Neural cell (in vitro differentiated cells): ENCODE data around the gene HELZ. TPM values are rescaled to one million over a fixed set of nuclear protein-coding genes. Genes with fewer than 3 reads are reported as not detected.

Source experiments
- H2AFZ ChIP-seq: fragments of 200-600, 300-800 bp; sonication (generic), shearing (Covaris generic); 2 replicates; pipeline ENCODE4 v1.6.0; 2014; ENCODE audit warnings: low read depth, mild to moderate bottlenecking, antibody characterized with exemption, low read length, moderate library complexity
- H3F3A ChIP-seq: fragments of 200-600 bp; shearing (Covaris generic); 2 replicates; pipeline ENCODE4 v1.6.1; 2016; ENCODE audit warnings: mild to moderate bottlenecking, moderate library complexity, mixed read lengths, antibody characterized with exemption, low read length; ENCODE audit not compliant: insufficient read depth, poor library complexity, severe bottlenecking
- H3K27ac ChIP-seq: fragments of 200-600, 300-800 bp; sonication (generic), shearing (Covaris generic); 2 replicates; pipeline ENCODE4 v1.5.1; 2014; ENCODE audit warnings: mild to moderate bottlenecking, low read length, moderate library complexity
- H3K27me3 ChIP-seq: fragments of 300-800, 200-600 bp; sonication (generic), shearing (Covaris generic); 2 replicates; pipeline ENCODE4 v1.6.0; 2014; ENCODE audit warnings: mild to moderate bottlenecking, low read depth, low read length, moderate library complexity; ENCODE audit not compliant: insufficient read depth
- H3K36me3 ChIP-seq: fragments of 300-800, 200-600 bp; sonication (generic), shearing (Covaris generic); 2 replicates; pipeline ENCODE4 v1.5.1; 2014; ENCODE audit warnings: mild to moderate bottlenecking, antibody characterized with exemption, low read length, moderate library complexity; ENCODE audit not compliant: insufficient read depth
- H3K4me2 ChIP-seq: fragments of 300-800, 200-600 bp; sonication (generic), shearing (Covaris generic); 2 replicates; pipeline ENCODE4 v1.6.0; 2014; ENCODE audit warnings: mild to moderate bottlenecking, low read length
- H3K4me3 ChIP-seq: fragments of 300-800, 200-600 bp; sonication (generic), shearing (Covaris generic); 2 replicates; pipeline ENCODE4 v1.5.1; 2014; ENCODE audit warnings: mild to moderate bottlenecking, low read length, moderate library complexity
- H3K79me2 ChIP-seq: fragments of 200-600 bp; shearing (Covaris generic); replicated peaks from 2 replicates; pipeline ENCODE4 v1.6.0; 2014; ENCODE audit warnings: mild to moderate bottlenecking, low read length, moderate library complexity; ENCODE audit not compliant: insufficient read depth
- H3K9ac ChIP-seq: fragments of 300-800, 200-600 bp; sonication (generic), shearing (Covaris generic); 2 replicates; pipeline ENCODE4 v1.6.1; 2016; ENCODE audit warnings: mild to moderate bottlenecking, low read length, mixed read lengths
- H3K9me2 ChIP-seq: fragments of 200-600 bp; shearing (Covaris generic); 2 replicates; pipeline ENCODE4 v1.6.1; 2016; ENCODE audit warnings: mild to moderate bottlenecking, low read length, mixed read lengths; ENCODE audit not compliant: insufficient read depth
- H3K9me3 ChIP-seq: fragments of 200-600, 300-800 bp; sonication (generic), shearing (Covaris generic); 2 replicates; pipeline ENCODE4 v1.6.1; 2016; ENCODE audit warnings: mild to moderate bottlenecking, mixed run types, low read length, moderate library complexity, mixed read lengths
- H4K20me1 ChIP-seq: fragments of 200-600 bp; shearing (Covaris generic); 2 replicates; pipeline ENCODE4 v1.6.1; 2016; ENCODE audit warnings: mild to moderate bottlenecking, mixed run types; ENCODE audit not compliant: insufficient read depth
- EP300 ChIP-seq: fragments of 450-650 bp; conservative IDR thresholded peaks from 2 replicates; pipeline ENCODE4 v1.6.1; 2014; ENCODE audit warnings: antibody characterized with exemption, mild to moderate bottlenecking, moderate library complexity; ENCODE audit not compliant: poor library complexity, severe bottlenecking
- EZH2 ChIP-seq: fragments of 200-600, 300-800 bp; shearing (Covaris generic), sonication (generic); IDR thresholded peaks from 2 replicates; pipeline ENCODE4 v1.6.1; 2014; ENCODE audit warnings: antibody characterized with exemption, low read length, borderline replicate concordance, mild to moderate bottlenecking; ENCODE audit not compliant: insufficient read depth, poor library complexity, severe bottlenecking
- MXI1 ChIP-seq: fragments of 450-650 bp; conservative IDR thresholded peaks from 2 replicates; pipeline ENCODE4 v1.6.1; 2014; ENCODE audit warnings: antibody characterized with exemption, mild to moderate bottlenecking; ENCODE audit not compliant: poor library complexity, severe bottlenecking
- POLR2AphosphoS5 ChIP-seq: IDR thresholded peaks from 2 replicates; pipeline ENCODE4 v1.6.1; 2012
- RAD21 ChIP-seq: fragments of 450-650 bp; conservative IDR thresholded peaks from 2 replicates; pipeline ENCODE4 v1.6.1; 2014; ENCODE audit warnings: antibody characterized with exemption, mild to moderate bottlenecking, moderate library complexity
- SMC3 ChIP-seq: fragments of 450-650 bp; conservative IDR thresholded peaks from 2 replicates; pipeline ENCODE4 v1.6.1; 2014; ENCODE audit warnings: antibody characterized with exemption, mild to moderate bottlenecking, moderate library complexity; ENCODE audit not compliant: poor library complexity
- TAF1 ChIP-seq: IDR thresholded peaks from 2 replicates; pipeline ENCODE4 v1.6.1; 2012; ENCODE audit warnings: low read depth
- polyA plus RNA-seq: library from polyadenylated mRNA; depleted of rRNA; stranded (reverse); fragments of >200 nt; gene quantifications from 2 replicates; pipeline ENCODE4 v1.2.3, GENCODE V29; 2014
- TF ChIP-seq, protein P1 (sequence below): IDR thresholded peaks from 2 replicates; pipeline ENCODE4 v1.6.1; 2012; ENCODE audit warnings: borderline replicate concordance
- TF ChIP-seq, protein P2 (sequence below): fragments of 450-650 bp; IDR thresholded peaks from 2 replicates; pipeline ENCODE4 v1.5.1; 2014; ENCODE audit warnings: antibody characterized with exemption, mild to moderate bottlenecking, moderate library complexity; ENCODE audit not compliant: poor library complexity, severe bottlenecking

The HELZ gene
- polyA plus RNA-seq, 1 donor from 2014 or later = 11.7 TPM

DNA sequence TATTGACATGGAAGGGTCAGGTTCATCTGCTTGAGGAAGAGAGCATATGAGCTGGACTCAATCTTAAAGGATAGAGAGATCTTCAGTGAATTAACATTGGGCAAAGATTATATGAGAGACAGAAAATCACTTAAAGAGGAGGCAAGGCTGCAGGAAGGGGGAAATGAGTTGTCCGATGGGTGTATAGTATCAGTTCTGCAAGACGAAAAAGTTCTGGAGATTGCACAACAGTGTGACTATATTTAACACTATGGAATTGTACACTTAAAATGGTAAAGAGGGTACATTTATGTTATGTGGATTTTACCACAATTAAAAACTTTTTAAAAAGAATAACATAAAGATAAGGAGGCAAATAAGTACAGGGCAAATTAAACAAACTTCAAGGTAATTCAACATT, 80.7 kb downstream of the HELZ start:
- H3K27ac ChIP-seq = no peak overlapping the region
- H3K9me2 ChIP-seq = no peaks in the 10 kb centered on the region
- no peak overlapping the region for H3K4me2 ChIP-seq
- H3K36me3 ChIP-seq = peaks cover 11% of the 10 kb centered on the region
- H3K79me2 ChIP-seq = no peaks in the 10 kb centered on the region
- H2AFZ ChIP-seq = no peak overlapping the region
- H4K20me1 ChIP-seq = no peaks in the 10 kb centered on the region
- H3F3A ChIP-seq = no peaks in the 10 kb centered on the region
- H3K4me3 ChIP-seq = no peak overlapping the region
- H3K9me3 ChIP-seq = no peaks in the 10 kb centered on the region
- H3K9ac ChIP-seq = no peak overlapping the region
- no peak for TF ChIP-seq POLR2AphosphoS5
- no peak for TF ChIP-seq EP300
- TF ChIP-seq, protein P1, sequence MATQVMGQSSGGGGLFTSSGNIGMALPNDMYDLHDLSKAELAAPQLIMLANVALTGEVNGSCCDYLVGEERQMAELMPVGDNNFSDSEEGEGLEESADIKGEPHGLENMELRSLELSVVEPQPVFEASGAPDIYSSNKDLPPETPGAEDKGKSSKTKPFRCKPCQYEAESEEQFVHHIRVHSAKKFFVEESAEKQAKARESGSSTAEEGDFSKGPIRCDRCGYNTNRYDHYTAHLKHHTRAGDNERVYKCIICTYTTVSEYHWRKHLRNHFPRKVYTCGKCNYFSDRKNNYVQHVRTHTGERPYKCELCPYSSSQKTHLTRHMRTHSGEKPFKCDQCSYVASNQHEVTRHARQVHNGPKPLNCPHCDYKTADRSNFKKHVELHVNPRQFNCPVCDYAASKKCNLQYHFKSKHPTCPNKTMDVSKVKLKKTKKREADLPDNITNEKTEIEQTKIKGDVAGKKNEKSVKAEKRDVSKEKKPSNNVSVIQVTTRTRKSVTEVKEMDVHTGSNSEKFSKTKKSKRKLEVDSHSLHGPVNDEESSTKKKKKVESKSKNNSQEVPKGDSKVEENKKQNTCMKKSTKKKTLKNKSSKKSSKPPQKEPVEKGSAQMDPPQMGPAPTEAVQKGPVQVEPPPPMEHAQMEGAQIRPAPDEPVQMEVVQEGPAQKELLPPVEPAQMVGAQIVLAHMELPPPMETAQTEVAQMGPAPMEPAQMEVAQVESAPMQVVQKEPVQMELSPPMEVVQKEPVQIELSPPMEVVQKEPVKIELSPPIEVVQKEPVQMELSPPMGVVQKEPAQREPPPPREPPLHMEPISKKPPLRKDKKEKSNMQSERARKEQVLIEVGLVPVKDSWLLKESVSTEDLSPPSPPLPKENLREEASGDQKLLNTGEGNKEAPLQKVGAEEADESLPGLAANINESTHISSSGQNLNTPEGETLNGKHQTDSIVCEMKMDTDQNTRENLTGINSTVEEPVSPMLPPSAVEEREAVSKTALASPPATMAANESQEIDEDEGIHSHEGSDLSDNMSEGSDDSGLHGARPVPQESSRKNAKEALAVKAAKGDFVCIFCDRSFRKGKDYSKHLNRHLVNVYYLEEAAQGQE = no peak
- no peak for TF ChIP-seq MXI1
- no peak for TF ChIP-seq SMC3
- no peak for TF ChIP-seq EZH2
- no peak for TF ChIP-seq TAF1
- no peak for TF ChIP-seq RAD21
- TF ChIP-seq, protein P2, sequence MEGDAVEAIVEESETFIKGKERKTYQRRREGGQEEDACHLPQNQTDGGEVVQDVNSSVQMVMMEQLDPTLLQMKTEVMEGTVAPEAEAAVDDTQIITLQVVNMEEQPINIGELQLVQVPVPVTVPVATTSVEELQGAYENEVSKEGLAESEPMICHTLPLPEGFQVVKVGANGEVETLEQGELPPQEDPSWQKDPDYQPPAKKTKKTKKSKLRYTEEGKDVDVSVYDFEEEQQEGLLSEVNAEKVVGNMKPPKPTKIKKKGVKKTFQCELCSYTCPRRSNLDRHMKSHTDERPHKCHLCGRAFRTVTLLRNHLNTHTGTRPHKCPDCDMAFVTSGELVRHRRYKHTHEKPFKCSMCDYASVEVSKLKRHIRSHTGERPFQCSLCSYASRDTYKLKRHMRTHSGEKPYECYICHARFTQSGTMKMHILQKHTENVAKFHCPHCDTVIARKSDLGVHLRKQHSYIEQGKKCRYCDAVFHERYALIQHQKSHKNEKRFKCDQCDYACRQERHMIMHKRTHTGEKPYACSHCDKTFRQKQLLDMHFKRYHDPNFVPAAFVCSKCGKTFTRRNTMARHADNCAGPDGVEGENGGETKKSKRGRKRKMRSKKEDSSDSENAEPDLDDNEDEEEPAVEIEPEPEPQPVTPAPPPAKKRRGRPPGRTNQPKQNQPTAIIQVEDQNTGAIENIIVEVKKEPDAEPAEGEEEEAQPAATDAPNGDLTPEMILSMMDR = no peak
- H3K27me3 ChIP-seq = no peaks in the 10 kb centered on the region

DNA sequence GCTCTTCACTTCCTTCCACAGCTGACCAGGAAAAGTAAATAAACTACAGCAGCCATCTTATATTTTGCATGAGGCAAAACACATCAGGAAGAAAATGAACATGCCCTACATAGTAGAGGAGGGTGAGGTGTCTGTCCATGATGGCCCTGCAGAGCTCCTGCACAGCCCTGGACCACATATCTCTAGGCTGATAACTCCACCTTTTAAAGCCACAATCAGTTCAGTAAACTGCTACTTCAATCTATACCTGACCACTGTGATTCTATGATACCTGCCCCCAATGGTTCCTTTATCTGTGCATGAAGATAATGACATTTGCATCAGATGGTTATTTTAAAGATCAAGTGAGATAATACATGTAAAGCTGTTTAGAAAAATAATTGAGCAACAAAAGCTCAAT, 82.2 kb downstream of the HELZ start:
- H2AFZ ChIP-seq = no peak overlapping the region
- TF ChIP-seq TAF1 (no peak), SMC3 (no peak), MXI1 (no peak), EP300 (no peak), EZH2 (no peak)
- TF ChIP-seq, protein P2 = no peak
- TF ChIP-seq, protein P1 = no peak
- H3K79me2 ChIP-seq = no peaks in the 10 kb centered on the region
- H3K4me2 ChIP-seq = no peak overlapping the region
- H3K9me3 ChIP-seq = no peaks in the 10 kb centered on the region
- H3K27me3 ChIP-seq = no peaks in the 10 kb centered on the region
- no peaks in the 10 kb centered on the region for H3F3A ChIP-seq
- H3K9me2 ChIP-seq = no peaks in the 10 kb centered on the region
- peaks cover 11% of the 10 kb centered on the region for H3K36me3 ChIP-seq
- H3K27ac ChIP-seq = no peak overlapping the region
- H4K20me1 ChIP-seq = no peaks in the 10 kb centered on the region
- H3K4me3 ChIP-seq = no peak overlapping the region
- H3K9ac ChIP-seq = no peak overlapping the region
